Ammon's horn (tissue), 1 donor: Measurements from ENCODE around the gene UTP20.
"Not testable (repeated sequence)": the region's sequence is repeated elsewhere in the genome, so short reads cannot be mapped to it uniquely, and the experiment has no call there.

ENCODE experiments used
- DNase-seq: peaks from one replicate; pipeline ENCODE4 v3.0.0-alpha.2; 2016; ENCODE audit warnings: low spot score

The UTP20 gene

DNA sequence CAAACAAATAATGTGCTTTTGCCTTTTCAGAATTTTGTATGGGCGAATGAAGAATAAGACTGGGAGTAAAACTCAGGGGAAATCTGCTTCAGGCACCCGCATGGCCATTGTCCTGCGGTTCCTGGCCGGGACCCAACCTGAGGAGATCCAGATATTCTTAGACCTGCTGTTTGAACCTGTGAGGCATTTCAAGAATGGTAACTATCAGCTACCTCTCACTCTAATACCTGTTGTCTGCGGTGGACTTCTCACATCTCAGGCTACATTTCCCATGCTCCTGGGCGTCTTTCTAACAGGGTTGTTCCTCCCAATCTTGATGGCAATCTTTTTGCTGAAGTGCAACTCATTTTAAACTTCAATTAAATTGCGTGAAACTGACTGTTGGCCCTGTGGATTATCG, 47.1 kb downstream of the UTP20 start:
- no peak for DNase-seq

DNA sequence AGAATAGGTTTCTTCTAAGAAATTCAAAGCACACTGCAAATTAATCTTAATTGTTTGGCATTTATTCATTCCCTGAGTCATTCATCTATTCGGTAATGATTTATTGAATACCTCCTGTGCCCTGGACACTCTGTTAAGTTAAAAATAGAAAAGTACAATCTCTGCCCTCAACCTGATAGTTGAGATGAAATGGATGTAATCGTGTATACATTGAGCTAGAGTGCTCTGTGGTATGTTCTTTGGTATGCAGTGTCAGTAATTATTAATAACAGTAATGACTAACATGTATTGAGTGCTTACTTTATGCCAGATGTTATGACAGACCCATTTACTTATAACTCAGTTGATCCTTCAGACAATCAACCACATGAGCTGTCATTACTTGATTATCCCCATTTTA, 47.6 kb downstream of the UTP20 start:
- DNase-seq: no peak

GRCh38 chr12:101328917-101329316, 49.0 kb downstream of the UTP20 start:
- DNase-seq: no peak

GRCh38 chr12:101330631-101331030, 50.7 kb downstream of the UTP20 start:
- no peak for DNase-seq

GRCh38 chr12:101336437-101336836, 56.5 kb downstream of the UTP20 start:
- DNase-seq: no peak

DNA sequence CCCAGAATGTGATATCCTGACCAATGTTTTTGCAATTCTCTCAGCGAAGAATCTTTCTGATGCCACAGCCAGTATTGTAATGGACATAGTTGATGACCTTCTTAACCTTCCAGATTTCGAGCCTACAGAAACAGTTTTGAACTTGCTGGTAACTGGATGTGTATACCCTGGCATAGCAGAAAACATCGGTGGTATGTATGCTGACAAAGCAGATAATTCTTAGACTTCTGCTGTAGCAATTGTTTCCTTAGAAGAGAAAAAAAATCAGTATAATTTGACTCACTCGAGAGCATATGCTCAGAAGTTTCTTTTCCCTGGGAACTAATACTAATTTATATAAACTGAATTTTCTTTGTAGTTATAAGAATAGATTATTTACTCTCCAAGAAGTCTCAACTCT, 58.2 kb downstream of the UTP20 start:
- no peak for DNase-seq

- DNase-seq: no peak
Measured at GRCh38 chr12:101343893-101344292, 64.0 kb downstream of the UTP20 start.

- DNase-seq: no peak
Measured at GRCh38 chr12:101351682-101352081, 71.8 kb downstream of the UTP20 start.

DNA sequence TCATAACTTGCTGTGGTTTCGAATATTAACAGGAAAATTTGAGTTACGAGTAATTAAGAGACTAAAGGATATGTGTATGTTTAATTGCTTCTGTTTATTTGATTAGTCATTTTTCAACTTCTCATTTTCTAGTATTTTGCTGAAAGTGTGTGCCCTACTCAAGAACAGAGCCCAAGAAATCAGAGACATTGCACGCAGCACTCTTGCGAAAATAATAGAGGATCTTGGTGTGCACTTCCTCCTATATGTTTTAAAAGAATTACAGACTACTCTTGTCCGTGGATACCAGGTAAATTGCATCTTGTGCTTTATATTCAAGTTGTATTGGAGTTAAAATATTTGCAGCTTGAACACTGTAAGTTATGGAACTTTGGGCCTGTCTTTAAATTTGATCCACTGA, 76.9 kb downstream of the UTP20 start:
- no peak for DNase-seq

- DNase-seq: no peak
Measured at GRCh38 chr12:101361455-101361854, 81.5 kb downstream of the UTP20 start.

DNA sequence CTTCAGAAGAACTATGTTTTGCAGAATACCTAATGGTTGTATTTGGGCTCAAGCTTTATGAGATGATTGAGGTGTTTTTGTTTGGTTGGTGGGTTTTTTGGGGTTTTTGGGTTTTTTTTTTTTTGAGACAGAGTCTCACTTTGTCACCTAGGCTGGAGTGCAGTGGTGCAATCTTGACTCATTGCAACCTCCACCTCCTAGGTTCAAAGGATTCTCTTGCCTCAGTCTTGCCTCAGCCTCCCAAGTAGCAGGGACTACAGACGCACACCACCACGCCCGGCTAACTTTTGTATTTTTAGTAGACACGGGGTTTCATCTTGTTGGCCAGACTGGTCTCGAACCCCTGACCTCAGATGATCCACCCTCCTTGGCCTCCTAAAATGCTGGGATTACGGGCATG, 88.1 kb downstream of the UTP20 start:
- no peak for DNase-seq

- no peak for DNase-seq
Measured at GRCh38 chr12:101372431-101372830, 92.5 kb downstream of the UTP20 start.

- no peak for DNase-seq
Measured at GRCh38 chr12:101375573-101375972, 95.7 kb downstream of the UTP20 start.

DNA sequence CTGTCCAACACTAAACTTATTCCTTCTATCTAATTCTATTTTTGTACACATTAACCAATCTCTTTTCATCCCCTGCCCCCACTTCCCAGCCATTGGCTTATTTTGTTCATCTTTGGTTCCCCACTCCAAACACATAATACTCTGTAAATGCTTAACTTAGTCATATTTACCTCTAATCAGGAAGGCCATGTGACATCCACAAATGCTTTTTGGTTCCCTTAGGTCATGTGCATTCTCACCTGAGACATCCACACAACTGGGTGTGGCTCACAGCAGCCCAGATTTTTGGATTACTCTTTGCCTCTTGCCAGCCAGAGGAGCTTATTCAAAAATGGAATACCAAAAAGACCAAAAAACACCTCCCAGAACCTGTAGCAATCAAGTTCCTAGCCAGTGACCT, 99.2 kb downstream of the UTP20 start:
- DNase-seq: no peak

- not testable (repeated sequence) for DNase-seq
Measured at GRCh38 chr12:101391181-101391580, 111.3 kb downstream of the UTP20 start.

DNA sequence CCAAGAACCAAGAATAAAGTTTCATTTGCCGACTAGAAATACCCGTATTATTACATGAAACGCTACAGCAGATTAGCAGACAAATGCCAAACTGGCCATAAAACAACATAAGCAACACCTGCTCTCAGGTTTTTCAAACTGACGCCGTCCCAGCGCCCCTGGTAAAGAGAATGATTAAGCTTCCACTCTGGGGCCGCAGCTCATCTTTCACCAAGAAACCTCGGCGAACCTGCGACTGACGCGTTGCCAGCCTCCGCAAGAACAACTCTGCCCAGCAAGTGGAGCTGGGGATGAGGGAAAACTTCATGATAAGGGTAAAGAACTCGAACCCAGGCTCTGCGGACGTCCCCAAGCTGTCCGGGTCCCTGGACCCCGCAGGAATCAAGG, 127.1 kb downstream of the UTP20 start:
- no peak for DNase-seq

- DNase-seq: peak; percentile 92
Measured at GRCh38 chr12:101407436-101408345, 127.8 kb downstream of the UTP20 start, which contains the start of gene ARL1. Gene ARL1, minus strand, starts transcription at chr12:101407772. Its CDS starts 127 bp downstream, at chr12:101407645.

DNA sequence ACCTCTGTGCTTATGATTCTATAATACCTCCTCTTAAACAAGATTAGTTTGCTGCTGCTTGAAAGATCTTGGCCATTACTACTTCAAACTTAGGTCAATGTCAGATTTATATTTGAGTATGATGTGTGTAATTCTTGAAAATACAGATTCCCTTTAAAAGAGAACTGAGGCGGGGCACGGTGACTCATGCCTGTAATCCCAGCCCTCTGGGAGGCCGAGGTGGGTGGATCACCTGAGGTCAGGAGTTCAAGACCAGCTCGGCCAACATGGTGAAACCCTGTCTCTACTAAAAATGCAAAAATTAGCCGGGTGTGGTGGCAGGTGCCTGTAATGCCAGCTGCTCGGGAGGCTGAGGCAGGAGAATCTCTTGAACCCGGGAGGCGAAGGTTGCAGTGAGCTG, 130.3 kb downstream of the UTP20 start:
- not testable (repeated sequence) for DNase-seq

GRCh38 chr12:101414533-101415119, 134.7 kb downstream of the UTP20 start:
- peak; percentile 60 for DNase-seq

DNA sequence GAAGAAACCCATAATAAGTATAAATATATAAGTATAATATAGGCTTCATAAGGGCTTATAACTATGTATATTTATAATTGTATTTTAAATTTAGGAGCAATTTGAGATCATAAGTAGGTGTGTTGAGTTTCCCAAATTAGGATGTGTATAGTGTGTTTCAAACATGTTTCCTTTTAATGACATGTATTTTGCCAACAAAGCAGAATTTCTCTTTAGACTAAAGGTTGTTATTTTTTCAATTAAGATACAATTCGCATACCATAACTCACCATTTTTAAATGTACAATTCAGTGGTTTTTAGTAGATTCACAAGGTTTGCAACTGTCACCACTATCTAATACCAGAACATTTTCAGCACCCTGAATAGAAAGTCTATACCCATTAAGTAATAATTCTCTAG, 135.3 kb downstream of the UTP20 start:
- no peak for DNase-seq

DNA sequence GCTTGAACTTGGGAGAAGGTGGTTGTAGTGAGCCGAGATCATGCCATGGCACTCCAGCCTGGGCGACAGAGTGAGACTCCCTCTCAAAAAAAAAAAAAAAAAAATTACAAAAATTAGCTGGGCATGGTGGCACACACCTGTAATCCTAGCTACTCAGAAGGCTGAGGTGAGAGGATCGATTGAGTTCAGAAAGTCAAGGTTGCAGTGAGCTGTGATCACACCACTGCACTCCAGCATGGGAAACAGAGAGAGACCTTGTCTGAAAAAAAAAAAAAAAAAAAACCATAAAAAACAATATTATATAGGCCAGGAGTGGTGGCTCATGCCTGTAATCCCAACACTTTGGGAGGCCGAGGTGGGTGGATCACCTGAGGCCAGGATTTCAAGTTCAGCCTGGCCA, 142.2 kb downstream of the UTP20 start:
- not testable (repeated sequence) for DNase-seq

- DNase-seq: no peak
Measured at GRCh38 chr12:101424620-101425019, 144.7 kb downstream of the UTP20 start.

GRCh38 chr12:101430456-101430855, 150.6 kb downstream of the UTP20 start:
- no peak for DNase-seq

- DNase-seq: no peak
Measured at GRCh38 chr12:101436136-101436535, 156.2 kb downstream of the UTP20 start.
